IMR-90 (cell line): ENCODE measurements around the gene PFKL. TPM values are rescaled to one million over a fixed set of nuclear protein-coding genes. Genes with fewer than 3 reads are reported as not detected.

ENCODE experiments used
- ATAC-seq: fragments of 200-7000 bp; cut with Tn5 transposase; 2 replicates; pipeline ENCODE4 v1.9.1; 2020; ENCODE audit warnings: low read depth, mild to moderate bottlenecking, moderate library complexity
- BruUV-seq: library from RNA; stranded (reverse); fragments of 400-500 nt; replicated peaks from 2 replicates; lab custom pipeline; 2021; lab: Mats Ljungman, UMichigan
- CTCF ChIA-PET: fragments of 300-600 bp; formaldehyde crosslinking; extraction: SDS; loops from one replicate; lab custom pipeline; 2021; ENCODE audit warnings: antibody characterized with exemption; lab: Yijun Ruan, JAX
- POLR2A ChIA-PET: fragments of 300-600 bp; sonication (Branson Sonifier 250); formaldehyde crosslinking; loops from one replicate; lab custom pipeline; 2022; ENCODE audit warnings: antibody characterized with exemption; ENCODE audit not compliant: unreplicated experiment; lab: Charles Lee
- DNase-seq: peaks from one replicate; pipeline ENCODE4 v3.0.0; 2013
- H2AFZ ChIP-seq: replicated peaks from 2 replicates; pipeline ENCODE3; 2013; ENCODE audit warnings: low read length, mild to moderate bottlenecking; ENCODE audit not compliant: poor library complexity
- H2AK5ac ChIP-seq: 2 replicates; pipeline ENCODE4 v1.6.1; 2013; ENCODE audit warnings: low read depth, low read length, inconsistent platforms
- H2AK9ac ChIP-seq: replicated peaks from 2 replicates; pipeline ENCODE3; 2013; ENCODE audit warnings: mild to moderate bottlenecking, low read depth, low read length, moderate library complexity; ENCODE audit not compliant: poor library complexity
- H2BK120ac ChIP-seq: 2 replicates; pipeline ENCODE4 v1.6.1; 2013; ENCODE audit warnings: low read depth, low read length, inconsistent platforms
- H2BK15ac ChIP-seq: 3 replicates; pipeline ENCODE4 v1.6.1; 2013; ENCODE audit warnings: low read depth, low read length, inconsistent platforms
- H2BK20ac ChIP-seq: 2 replicates; pipeline ENCODE4 v1.6.1; 2013; ENCODE audit warnings: low read depth, mild to moderate bottlenecking, inconsistent platforms, low read length, moderate library complexity
- H2BK5ac ChIP-seq: 2 replicates; pipeline ENCODE4 v1.6.1; 2013; ENCODE audit warnings: mild to moderate bottlenecking, low read depth, low read length, inconsistent platforms; ENCODE audit not compliant: poor library complexity, severe bottlenecking
- H3K14ac ChIP-seq: replicated peaks from 2 replicates; pipeline ENCODE4 v1.6.1; 2013; ENCODE audit warnings: low read depth, low read length, inconsistent platforms
- H3K18ac ChIP-seq: 2 replicates; pipeline ENCODE4 v1.6.1; 2013; ENCODE audit warnings: low read depth, low read length, control low read depth
- H3K23ac ChIP-seq: 2 replicates; pipeline ENCODE4 v1.6.1; 2013; ENCODE audit warnings: low read depth, low read length, inconsistent platforms
- H3K27ac ChIP-seq: 2 replicates; pipeline ENCODE4 v1.5.1; 2013; ENCODE audit warnings: mild to moderate bottlenecking, control low read depth, low read length; ENCODE audit not compliant: insufficient read depth
- H3K27me3 ChIP-seq: 2 replicates; pipeline ENCODE4 v1.6.1; 2013; ENCODE audit warnings: low read length; ENCODE audit not compliant: control insufficient read depth, insufficient read depth
- H3K36me3 ChIP-seq: 2 replicates; pipeline ENCODE4 v1.6.1; 2013; ENCODE audit warnings: low read length, mixed read lengths; ENCODE audit not compliant: control insufficient read depth, insufficient read depth
- H3K4ac ChIP-seq: 2 replicates; pipeline ENCODE4 v1.6.1; 2013; ENCODE audit warnings: low read depth, low read length, inconsistent platforms
- H3K4me1 ChIP-seq: 2 replicates; pipeline ENCODE4 v1.6.1; 2013; ENCODE audit warnings: low read length, mixed read lengths; ENCODE audit not compliant: control insufficient read depth, insufficient read depth
- H3K4me2 ChIP-seq: 2 replicates; pipeline ENCODE4 v1.6.1; 2013; ENCODE audit warnings: low read depth, mild to moderate bottlenecking, control low read depth, low read length, moderate library complexity
- H3K4me3 ChIP-seq: 2 replicates; pipeline ENCODE4 v1.5.1; 2013; ENCODE audit warnings: low read depth, mild to moderate bottlenecking, control low read depth, low read length, moderate library complexity; ENCODE audit not compliant: insufficient read depth
- H3K56ac ChIP-seq: 2 replicates; pipeline ENCODE4 v1.6.1; 2013; ENCODE audit warnings: low read length, inconsistent platforms; ENCODE audit not compliant: insufficient read depth; ENCODE audit errors: extremely low read depth
- H3K79me1 ChIP-seq, 2 experiments: 2 replicates each; pipeline ENCODE4 v1.6.1; 2013; ENCODE audit warnings: low read length in 2 of 2, inconsistent platforms in 1 of 2, low read depth in 1 of 2
- H3K9ac ChIP-seq: 2 replicates; pipeline ENCODE4 v1.6.1; 2013; ENCODE audit warnings: low read depth, low read length, control low read depth
- H3K9me1 ChIP-seq: 2 replicates; pipeline ENCODE4 v1.6.1; 2013; ENCODE audit warnings: low read length, inconsistent platforms; ENCODE audit not compliant: insufficient read depth
- H3K9me3 ChIP-seq: 2 replicates; pipeline ENCODE4 v1.6.1; 2013; ENCODE audit warnings: low read length; ENCODE audit not compliant: control insufficient read depth, insufficient read depth
- H4K20me1 ChIP-seq: 2 replicates; pipeline ENCODE4 v1.6.1; 2013; ENCODE audit warnings: low read length, inconsistent platforms; ENCODE audit not compliant: insufficient read depth
- H4K5ac ChIP-seq: 2 replicates; pipeline ENCODE4 v1.6.1; 2013; ENCODE audit warnings: mild to moderate bottlenecking, low read depth, low read length, control low read depth
- H4K8ac ChIP-seq, 2 experiments: 2 replicates each; pipeline ENCODE4 v1.6.1; 2013; ENCODE audit warnings: low read depth in 2 of 2, low read length in 2 of 2, control low read depth in 1 of 2, inconsistent platforms in 1 of 2
- H4K91ac ChIP-seq: 2 replicates; pipeline ENCODE4 v1.6.1; 2013; ENCODE audit warnings: low read depth, low read length, inconsistent platforms; ENCODE audit not compliant: insufficient read depth
- BHLHE40 ChIP-seq: fragments of 150-350 bp; IDR thresholded peaks from 2 replicates; pipeline ENCODE4 v1.6.1; 2016; ENCODE audit warnings: mild to moderate bottlenecking, low read depth, low read length
- CEBPB ChIP-seq: IDR thresholded peaks from 2 replicates; pipeline ENCODE4 v1.6.1; 2012; ENCODE audit warnings: low read depth, low read length, improper control_type of control experiment
- CHD1 ChIP-seq: IDR thresholded peaks from 2 replicates; pipeline ENCODE4 v1.6.1; 2012; ENCODE audit warnings: low read depth, low read length, improper control_type of control experiment
- CTCF ChIP-seq: conservative IDR thresholded peaks from 2 replicates; pipeline ENCODE4 v1.5.1; 2012; ENCODE audit warnings: mild to moderate bottlenecking, low read depth, low read length, improper control_type of control experiment
- ELK1 ChIP-seq: fragments of 150-350 bp; IDR thresholded peaks from 2 replicates; pipeline ENCODE4 v1.6.1; 2016; ENCODE audit warnings: low read depth, mild to moderate bottlenecking, low read length, moderate library complexity, borderline replicate concordance
- FOS ChIP-seq: fragments of 150-350 bp; IDR thresholded peaks from 2 replicates; pipeline ENCODE4 v1.6.1; 2016; ENCODE audit warnings: low read depth, low read length
- MAFK ChIP-seq: IDR thresholded peaks from 2 replicates; pipeline ENCODE4 v1.6.1; 2012; ENCODE audit warnings: low read depth, low read length, improper control_type of control experiment
- MAZ ChIP-seq: IDR thresholded peaks from 2 replicates; pipeline ENCODE4 v1.6.1; 2012; ENCODE audit warnings: low read depth, mild to moderate bottlenecking, low read length, improper control_type of control experiment, moderate library complexity, borderline replicate concordance
- MXI1 ChIP-seq: IDR thresholded peaks from 2 replicates; pipeline ENCODE4 v1.6.1; 2012; ENCODE audit warnings: low read depth, mild to moderate bottlenecking, low read length, moderate library complexity, borderline replicate concordance
- NFE2L2 ChIP-seq: fragments of 150-350 bp; IDR thresholded peaks from 2 replicates; pipeline ENCODE4 v1.6.1; 2016; ENCODE audit warnings: low read depth, mild to moderate bottlenecking, low read length
- POLR2A ChIP-seq: IDR thresholded peaks from 2 replicates; pipeline ENCODE4 v1.6.1; 2012; ENCODE audit warnings: mild to moderate bottlenecking, low read depth, low read length
- RAD21 ChIP-seq: IDR thresholded peaks from 2 replicates; pipeline ENCODE4 v1.6.1; 2012; ENCODE audit warnings: low read length, improper control_type of control experiment
- RCOR1 ChIP-seq: IDR thresholded peaks from 2 replicates; pipeline ENCODE4 v1.6.1; 2012; ENCODE audit warnings: mild to moderate bottlenecking, low read length, improper control_type of control experiment; ENCODE audit not compliant: insufficient replicate concordance
- RFX5 ChIP-seq: IDR thresholded peaks from 2 replicates; pipeline ENCODE4 v1.8.0; 2012; ENCODE audit warnings: low read depth, mild to moderate bottlenecking, low read length, moderate library complexity
- SMC3 ChIP-seq: fragments of 150-350 bp; IDR thresholded peaks from 2 replicates; pipeline ENCODE4 v1.6.1; 2016; ENCODE audit warnings: low read depth, mild to moderate bottlenecking, antibody characterized with exemption, low read length, moderate library complexity
- USF2 ChIP-seq: fragments of 150-350 bp; IDR thresholded peaks from 2 replicates; pipeline ENCODE4 v1.6.1; 2017; ENCODE audit warnings: mild to moderate bottlenecking, antibody characterized with exemption, low read length, low read depth
- WGBS, 2 experiments: methylation state at CpG; one replicate each; pipeline versions ENCODE4 v1.1.5 to v1.1.7; 2013; ENCODE audit warnings: missing lambda C conversion rate in 2 of 2; ENCODE audit not compliant: insufficient read length in 1 of 2; ENCODE audit errors: extremely low coverage in 2 of 2; 5-methylcytosine and 5-hydroxymethylcytosine counted together
- dilution Hi-C: fragments of 300-500 bp; cut with HindIII; formaldehyde crosslinking; loops from one replicate; pipeline ENCODE4 v1.14.3; 2018; ENCODE audit warnings: low sequenced_read_pairs; ENCODE audit not compliant: unreplicated experiment
- in situ Hi-C: fragments of 300-500 bp; cut with MboI; formaldehyde crosslinking; loops from 3 replicates; pipeline ENCODE4 v1.14.3; 2019; ENCODE audit warnings: low sequenced_read_pairs, inconsistent platforms, mixed read lengths
- intact Hi-C: fragments of 100-400 bp; cut with micrococcal nuclease; formaldehyde crosslinking; loops from 2 replicates; pipeline ENCODE4 v1.10.0; 2022
- polyA plus RNA-seq, 3 experiments: library from polyadenylated mRNA; depleted of rRNA; stranded (reverse); fragments of >200 nt; gene quantifications; 2 replicates each; pipeline ENCODE4 v1.2.3, GENCODE V29; 2012; ENCODE audit warnings: low replicate concordance in 1 of 3
- total RNA-seq: library from RNA; depleted of rRNA; stranded (reverse); fragments of >200 nt; gene quantifications from 2 replicates; pipeline ENCODE4 v1.2.3, GENCODE V29; 2012

PFKL gene
- total and polyA plus RNA-seq, 2 of the 4 experiments (the other 2 are of a cell fraction), result 103 to 126 TPM

GRCh38 chr21:44305691-44306090 is 5.8 kb downstream of the PFKL start:
- intact Hi-C loops (no loop called here), in situ Hi-C loops (no loop called here), dilution Hi-C loops (no loop called here)
- 100% methylated on average over 4 of the region's 9 CpGs; no CpG with 5 or more reads in 1 of the 2 experiments for WGBS, 2 experiments
- Histone ChIP-seq H4K20me1 (peaks cover 68% of the 10 kb centered on the region), H3K18ac (no peak overlapping the region), H4K8ac (no peak overlapping the region), H3K36me3 (peaks cover 25% of the 10 kb centered on the region), H2AK5ac (no peak overlapping the region), H3K9ac (no peak overlapping the region), H2BK20ac (no peak overlapping the region), H3K9me3 (no peaks in the 10 kb centered on the region), H4K5ac (no peak overlapping the region), H4K91ac (no peak overlapping the region), H3K27me3 (no peaks in the 10 kb centered on the region), H3K9me1 (no peaks in the 10 kb centered on the region), H3K4me1 (peaks cover 19% of the 10 kb centered on the region), H3K79me1 (peaks cover 13 to 56% of the 10 kb centered on the region in 2 experiments), H3K4ac (no peak overlapping the region), H2BK5ac (no peak overlapping the region), H2AK9ac (no peak overlapping the region), H3K4me3 (no peak overlapping the region), H3K23ac (no peak overlapping the region), H2BK15ac (no peak overlapping the region), H3K4me2 (no peak overlapping the region), H3K14ac (no peak overlapping the region), H3K27ac (no peak overlapping the region), H3K56ac (no peak overlapping the region), H2BK120ac (no peak overlapping the region), H2AFZ (no peak overlapping the region)
- ChIA-PET POLR2A (no interaction called here), CTCF (no interaction called here)
- no TSS peak for BruUV-seq
- no peak for DNase-seq
- ATAC-seq, result no peak
- TF ChIP-seq RFX5, result no peak
- no peak for TF ChIP-seq CHD1
- TF ChIP-seq RCOR1, result no peak
- no peak for TF ChIP-seq POLR2A
- TF ChIP-seq MAFK, result no peak
- no peak for TF ChIP-seq BHLHE40
- TF ChIP-seq CEBPB, result no peak
- TF ChIP-seq SMC3, result no peak
- no peak for TF ChIP-seq FOS
- TF ChIP-seq RAD21, result no peak
- no peak for TF ChIP-seq ELK1
- TF ChIP-seq CTCF, result no peak
- no peak for TF ChIP-seq NFE2L2
- TF ChIP-seq MAZ, result no peak
- no peak for TF ChIP-seq MXI1
- no peak for TF ChIP-seq USF2
